RWPE2 (cell line): ENCODE measurements around the gene CTNNA1.

Experiments
- ATAC-seq: fragments of 200-7000 bp; cut with Tn5 transposase; 3 replicates; pipeline ENCODE4 v1.9.1; 2021; ENCODE audit warnings: low read depth
- DNase-seq: peaks from one replicate; pipeline ENCODE4 v3.0.0-alpha.2; 2020; ENCODE audit warnings: low spot score
- H3K27ac ChIP-seq: fragments of 450-650 bp; 2 replicates; pipeline ENCODE4 v1.5.1; 2017; ENCODE audit warnings: mild to moderate bottlenecking; ENCODE audit not compliant: poor library complexity, severe bottlenecking
- H3K27me3 ChIP-seq: fragments of 250-450 bp; sonication (Bioruptor Pico); 2 replicates; pipeline ENCODE4 v1.5.1; 2021; ENCODE audit warnings: mild to moderate bottlenecking, moderate library complexity; ENCODE audit not compliant: insufficient read depth, poor library complexity, severe bottlenecking
- H3K36me3 ChIP-seq: fragments of 250-450 bp; sonication (Bioruptor Pico); 2 replicates; pipeline ENCODE4 v1.5.1; 2020; ENCODE audit warnings: low read depth, mild to moderate bottlenecking, moderate library complexity
- H3K4me1 ChIP-seq: fragments of 250-450 bp; sonication (Bioruptor Pico); 2 replicates; pipeline ENCODE4 v1.5.1; 2021; ENCODE audit warnings: mild to moderate bottlenecking, moderate library complexity; ENCODE audit not compliant: insufficient read depth, poor library complexity, severe bottlenecking
- H3K4me3 ChIP-seq: fragments of 250-450 bp; sonication (Bioruptor Pico); 2 replicates; pipeline ENCODE4 v1.5.1; 2021; ENCODE audit warnings: mild to moderate bottlenecking, moderate library complexity; ENCODE audit not compliant: severe bottlenecking
- H3K9me3 ChIP-seq: fragments of 250-450 bp; sonication (Bioruptor Pico); 2 replicates; pipeline ENCODE4 v1.5.1; 2021; ENCODE audit warnings: mild to moderate bottlenecking, moderate library complexity; ENCODE audit not compliant: severe bottlenecking
- TF ChIP-seq, protein P1 (sequence below): fragments of 450-650 bp; IDR thresholded peaks from one replicate; pipeline ENCODE4 v1.5.1; 2017; ENCODE audit warnings: mild to moderate bottlenecking, moderate library complexity; ENCODE audit not compliant: poor library complexity, severe bottlenecking

CTNNA1 gene

GRCh38 chr5:138708791-138709190 lies 44.4 kb upstream of the CTNNA1 start:
- TF ChIP-seq, protein P1, sequence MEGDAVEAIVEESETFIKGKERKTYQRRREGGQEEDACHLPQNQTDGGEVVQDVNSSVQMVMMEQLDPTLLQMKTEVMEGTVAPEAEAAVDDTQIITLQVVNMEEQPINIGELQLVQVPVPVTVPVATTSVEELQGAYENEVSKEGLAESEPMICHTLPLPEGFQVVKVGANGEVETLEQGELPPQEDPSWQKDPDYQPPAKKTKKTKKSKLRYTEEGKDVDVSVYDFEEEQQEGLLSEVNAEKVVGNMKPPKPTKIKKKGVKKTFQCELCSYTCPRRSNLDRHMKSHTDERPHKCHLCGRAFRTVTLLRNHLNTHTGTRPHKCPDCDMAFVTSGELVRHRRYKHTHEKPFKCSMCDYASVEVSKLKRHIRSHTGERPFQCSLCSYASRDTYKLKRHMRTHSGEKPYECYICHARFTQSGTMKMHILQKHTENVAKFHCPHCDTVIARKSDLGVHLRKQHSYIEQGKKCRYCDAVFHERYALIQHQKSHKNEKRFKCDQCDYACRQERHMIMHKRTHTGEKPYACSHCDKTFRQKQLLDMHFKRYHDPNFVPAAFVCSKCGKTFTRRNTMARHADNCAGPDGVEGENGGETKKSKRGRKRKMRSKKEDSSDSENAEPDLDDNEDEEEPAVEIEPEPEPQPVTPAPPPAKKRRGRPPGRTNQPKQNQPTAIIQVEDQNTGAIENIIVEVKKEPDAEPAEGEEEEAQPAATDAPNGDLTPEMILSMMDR = no peak
- ATAC-seq = no peak

DNA sequence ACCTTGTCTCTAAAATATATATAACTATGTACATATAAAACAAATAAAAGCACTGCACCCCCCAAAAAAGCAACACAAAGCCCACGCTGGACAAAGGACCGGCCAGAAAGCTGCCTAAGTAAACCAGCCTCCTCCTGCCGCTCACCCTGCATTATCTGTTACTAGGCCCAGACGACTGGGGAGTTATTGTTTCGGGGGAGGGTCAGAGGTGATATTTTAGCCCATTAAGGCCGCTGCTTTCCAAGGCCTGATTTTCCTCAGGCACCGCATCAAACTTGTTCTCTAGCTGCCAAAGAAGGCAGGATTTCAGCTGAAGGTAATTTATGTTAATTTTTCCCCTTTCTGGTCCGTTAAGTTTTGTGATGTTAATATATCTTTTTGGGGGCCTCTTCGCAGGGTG lies 44.0 kb upstream of the CTNNA1 start:
- H3K9me3 ChIP-seq = no peaks in the 10 kb centered on the region
- H3K27me3 ChIP-seq = no peaks in the 10 kb centered on the region
- no peak for ATAC-seq
- no peak overlapping the region for H3K27ac ChIP-seq
- H3K4me1 ChIP-seq = no peaks in the 10 kb centered on the region
- no peaks in the 10 kb centered on the region for H3K36me3 ChIP-seq
- TF ChIP-seq, protein P1 = no peak
- H3K4me3 ChIP-seq = no peak overlapping the region
- no peak for DNase-seq

More at GRCh38 chr5:138708791-138709190, 44.4 kb upstream of the CTNNA1 start:
- Histone ChIP-seq H3K9me3 (no peaks in the 10 kb centered on the region), H3K27ac (no peak overlapping the region), H3K4me1 (no peaks in the 10 kb centered on the region), H3K4me3 (no peak overlapping the region), H3K27me3 (no peaks in the 10 kb centered on the region), H3K36me3 (no peaks in the 10 kb centered on the region)
- no peak for DNase-seq

DNA sequence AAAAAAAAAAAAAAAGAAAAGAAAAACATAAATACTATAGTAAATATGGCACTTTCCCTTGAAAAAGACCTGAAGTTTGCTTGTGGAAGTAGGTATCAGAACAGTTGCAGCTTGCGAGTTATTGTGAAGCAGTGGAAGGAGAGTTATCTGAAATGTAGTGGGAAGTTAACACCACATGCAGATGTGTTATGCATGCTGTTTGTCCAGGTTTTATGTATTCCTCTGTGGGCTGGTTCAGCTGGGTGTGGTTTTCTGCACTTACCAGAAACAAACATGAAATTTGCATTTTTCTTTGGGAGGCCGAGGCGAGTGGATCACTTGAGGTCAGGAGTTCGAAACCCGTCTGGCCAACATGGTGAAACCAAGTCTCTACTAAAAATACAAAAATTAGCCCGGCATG lies 42.1 kb upstream of the CTNNA1 start:
- Histone ChIP-seq H3K36me3 (no peaks in the 10 kb centered on the region), H3K27me3 (no peaks in the 10 kb centered on the region), H3K4me3 (no peak overlapping the region), H3K27ac (no peak overlapping the region), H3K4me1 (peaks cover 5% of the 10 kb centered on the region), H3K9me3 (no peaks in the 10 kb centered on the region)
- ATAC-seq (no peak), DNase-seq (no peak)
- TF ChIP-seq, protein P1 = no peak

DNA sequence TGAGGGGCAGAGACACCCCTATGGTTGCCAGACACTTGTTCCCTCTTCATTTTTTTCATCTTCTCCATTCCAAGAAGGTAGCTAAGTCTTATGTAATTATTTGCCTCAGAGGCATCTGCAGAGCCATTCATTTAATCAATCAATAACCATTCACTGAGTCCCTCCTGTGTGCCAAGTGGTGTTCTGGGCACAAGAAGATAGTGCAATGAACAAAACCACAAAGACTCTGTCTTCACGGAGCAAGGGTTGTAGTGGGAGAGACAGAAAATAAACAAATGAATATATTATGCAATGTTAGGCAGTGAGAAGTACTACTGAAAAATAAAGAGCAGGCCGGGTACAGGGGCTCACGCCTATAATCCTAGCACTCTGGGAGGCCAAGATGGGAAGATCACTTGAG lies 41.4 kb upstream of the CTNNA1 start:
- DNase-seq (no peak), ATAC-seq (no peak)
- Histone ChIP-seq H3K4me3 (no peak overlapping the region), H3K36me3 (no peaks in the 10 kb centered on the region), H3K27ac (no peak overlapping the region), H3K9me3 (no peaks in the 10 kb centered on the region), H3K27me3 (no peaks in the 10 kb centered on the region), H3K4me1 (peaks cover 12% of the 10 kb centered on the region)
- TF ChIP-seq, protein P1 = no peak

DNA sequence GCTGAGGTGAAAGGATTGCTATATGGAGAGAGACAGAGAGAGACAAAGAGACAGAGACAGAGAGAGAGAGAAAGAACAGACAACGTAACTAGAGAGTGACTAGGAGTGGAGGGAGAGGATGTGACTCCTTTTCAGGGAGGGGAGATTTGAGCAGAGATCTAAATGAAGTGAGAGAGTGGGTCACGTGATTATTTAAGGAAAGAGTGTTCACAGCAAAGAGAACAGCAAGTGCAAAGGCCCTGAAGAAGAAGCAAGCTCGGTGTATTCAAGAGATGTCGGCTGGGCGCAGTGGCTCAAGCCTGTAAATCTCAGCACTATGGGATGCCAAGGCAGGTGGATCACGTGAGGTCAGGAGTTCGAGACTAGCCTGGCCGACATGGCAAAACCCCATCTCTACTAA lies 40.9 kb upstream of the CTNNA1 start:
- H3K4me1 ChIP-seq = peaks cover 12% of the 10 kb centered on the region
- no peak overlapping the region for H3K27ac ChIP-seq
- H3K27me3 ChIP-seq = no peaks in the 10 kb centered on the region
- DNase-seq = no peak
- TF ChIP-seq, protein P1 = no peak
- no peaks in the 10 kb centered on the region for H3K9me3 ChIP-seq
- no peaks in the 10 kb centered on the region for H3K36me3 ChIP-seq
- H3K4me3 ChIP-seq = no peak overlapping the region
- no peak for ATAC-seq
